HG03432 (cell line): Measurements from ENCODE around the gene ERCC3.
"Not testable (repeated sequence)": the region's sequence is repeated elsewhere in the genome, so short reads cannot be mapped to it uniquely, and the experiment has no call there.

ENCODE experiments used
- ATAC-seq: cut with Tn5 transposase; IDR thresholded peaks from one replicate; pipeline ENCODE4 v1.9.1; 2021; ENCODE audit warnings: mild to moderate bottlenecking, moderate library complexity; ENCODE audit not compliant: unreplicated experiment

ERCC3 gene

GRCh38 chr2:127227264-127227660, 66.7 kb downstream of the ERCC3 start:
- ATAC-seq, result not testable (repeated sequence)

GRCh38 chr2:127226520-127227263, 67.3 kb downstream of the ERCC3 start:
- ATAC-seq, result peak; percentile 95

GRCh38 chr2:127226132-127226519, 67.8 kb downstream of the ERCC3 start:
- ATAC-seq, result no peak

GRCh38 chr2:127225186-127225960, 68.6 kb downstream of the ERCC3 start:
- ATAC-seq, result no peak

- ATAC-seq, result not testable (repeated sequence)
Observed at GRCh38 chr2:127224135-127224534, 69.8 kb downstream of the ERCC3 start.

GRCh38 chr2:127220768-127221527, 73.0 kb downstream of the ERCC3 start:
- ATAC-seq, result no peak

- ATAC-seq, result no peak
Observed at GRCh38 chr2:127220102-127220767, 73.7 kb downstream of the ERCC3 start, which contains the start of gene CYP27C1. Gene CYP27C1 (minus strand): TSS chr2:127220299. CDS start chr2:127220270, 29 bp downstream.

GRCh38 chr2:127219171-127220070, 74.5 kb downstream of the ERCC3 start:
- no peak for ATAC-seq

- no peak for ATAC-seq
Observed at GRCh38 chr2:127218812-127219170, 75.2 kb downstream of the ERCC3 start.

- no peak for ATAC-seq
Observed at GRCh38 chr2:127217470-127218325, 76.2 kb downstream of the ERCC3 start.

GRCh38 chr2:127216593-127216992, 77.4 kb downstream of the ERCC3 start:
- ATAC-seq, result no peak

- no peak for ATAC-seq
Observed at GRCh38 chr2:127216095-127216494, 77.8 kb downstream of the ERCC3 start.

- not testable (repeated sequence) for ATAC-seq
Observed at GRCh38 chr2:127214201-127214600, 79.7 kb downstream of the ERCC3 start.

- no peak for ATAC-seq
Observed at GRCh38 chr2:127208313-127208712, 85.6 kb downstream of the ERCC3 start.
